Femur (tissue), 1 donor: Measurements from ENCODE around the gene SRRM5.
"Not testable (repeated sequence)": the region's sequence is repeated elsewhere in the genome, so short reads cannot be mapped to it uniquely, and the experiment has no call there.

Experiments
- DNase-seq: peaks from one replicate; pipeline ENCODE4 v3.0.0-alpha.2; 2017

Gene SRRM5

GRCh38 chr19:43592800-43593350 lies 19.0 kb upstream of the SRRM5 start:
- no peak for DNase-seq

GRCh38 chr19:43594081-43594697 lies 17.7 kb upstream of the SRRM5 start:
- no peak for DNase-seq

- peak; percentile 74 for DNase-seq
Observed at GRCh38 chr19:43594710-43595604, 16.9 kb upstream of the SRRM5 start.

GRCh38 chr19:43595605-43595998 lies 16.3 kb upstream of the SRRM5 start:
- peak; percentile 43 for DNase-seq

- peak; percentile 100 for DNase-seq
Observed at GRCh38 chr19:43595999-43596841, 15.7 kb upstream of the SRRM5 start, which contains the start of the genes IRGQ and ZNF576. TSS of gene IRGQ (minus strand) at chr19:43596134. CDS start at chr19:43595338, 796 bp downstream. TSS of gene ZNF576 (plus strand) at chr19:43596595. CDS start at chr19:43597109, 514 bp downstream.

GRCh38 chr19:43596842-43597461 lies 14.9 kb upstream of the SRRM5 start:
- DNase-seq = no peak

- DNase-seq = no peak
Observed at GRCh38 chr19:43597876-43598275, 14.0 kb upstream of the SRRM5 start.

GRCh38 chr19:43598445-43599240 lies 13.2 kb upstream of the SRRM5 start:
- DNase-seq = no peak

- no peak for DNase-seq
Observed at GRCh38 chr19:43599635-43600295, 12.1 kb upstream of the SRRM5 start.

GRCh38 chr19:43600326-43600725 lies 11.6 kb upstream of the SRRM5 start:
- not testable (repeated sequence) for DNase-seq

- no peak for DNase-seq
Observed at GRCh38 chr19:43605875-43606568, 5.9 kb upstream of the SRRM5 start.

GRCh38 chr19:43606569-43607229 lies 5.2 kb upstream of the SRRM5 start:
- peak; percentile 49 for DNase-seq

- no peak for DNase-seq
Observed at GRCh38 chr19:43607238-43608205, 4.4 kb upstream of the SRRM5 start.

GRCh38 chr19:43609872-43610271 lies 2.0 kb upstream of the SRRM5 start:
- DNase-seq = no peak

- no peak for DNase-seq
Observed at GRCh38 chr19:43610493-43610892, 1.4 kb upstream of the SRRM5 start.

GRCh38 chr19:43612374-43612773 lies 486 bp downstream of the SRRM5 start:
- DNase-seq = no peak

- no peak for DNase-seq
Observed at GRCh38 chr19:43616306-43616705, 4.4 kb downstream of the SRRM5 start.

- no peak for DNase-seq
Observed at GRCh38 chr19:43616954-43617353, 5.1 kb downstream of the SRRM5 start.

- no peak for DNase-seq
Observed at GRCh38 chr19:43618921-43619261, 7.0 kb downstream of the SRRM5 start.
